ENCODE data around the gene NETO2.
"Not testable (repeated sequence)": the region's sequence is repeated elsewhere in the genome, so short reads cannot be mapped to it uniquely, and the experiment has no call there.

NETO2 gene

DNA sequence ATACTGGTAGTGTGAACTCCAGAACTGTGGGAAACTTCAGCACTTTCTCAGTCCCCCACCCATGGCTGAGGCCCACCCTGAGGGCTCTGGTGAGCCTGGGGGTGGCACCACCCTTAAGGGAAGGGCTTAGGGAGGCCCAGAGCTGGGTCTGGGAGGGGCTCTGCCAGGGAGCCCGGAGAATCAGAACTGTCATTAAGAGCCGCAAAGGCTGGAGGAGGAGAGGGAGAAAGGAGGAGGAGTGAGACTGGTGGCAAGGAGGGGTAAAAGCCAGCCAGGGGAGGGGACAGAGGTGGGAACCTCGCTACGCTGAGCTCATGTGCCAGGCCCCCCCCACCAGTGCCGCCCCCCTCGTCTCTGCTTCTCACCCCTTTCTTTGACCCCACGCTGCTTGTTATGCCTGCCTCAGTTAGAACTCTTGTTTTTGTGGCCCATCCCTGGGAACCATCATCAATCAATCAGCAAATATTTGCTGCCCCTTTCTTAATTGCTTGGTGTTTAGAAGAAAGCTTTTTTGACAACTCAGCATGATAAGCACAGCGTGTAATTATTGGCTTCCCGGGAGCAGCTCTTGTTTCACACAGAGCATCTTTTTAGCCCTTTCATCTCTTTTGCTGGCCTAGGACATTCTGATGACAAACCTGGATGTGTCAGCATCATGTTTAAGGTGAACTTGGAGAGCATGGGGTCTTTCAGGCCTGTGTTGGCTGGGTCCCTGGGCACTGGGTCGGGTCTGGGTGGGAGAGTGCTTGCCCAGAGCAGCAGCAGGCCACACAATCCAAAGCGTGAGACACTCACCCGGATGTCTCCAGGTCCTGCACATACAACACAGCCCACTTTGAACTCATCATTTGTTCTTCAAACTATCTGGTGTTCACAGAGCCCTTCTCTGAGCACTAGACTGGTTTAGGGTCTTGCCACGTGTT is 77.7 kb downstream of the NETO2 start:
- DNase-seq (ENCODE audit: low spot score) = no peak

DNA sequence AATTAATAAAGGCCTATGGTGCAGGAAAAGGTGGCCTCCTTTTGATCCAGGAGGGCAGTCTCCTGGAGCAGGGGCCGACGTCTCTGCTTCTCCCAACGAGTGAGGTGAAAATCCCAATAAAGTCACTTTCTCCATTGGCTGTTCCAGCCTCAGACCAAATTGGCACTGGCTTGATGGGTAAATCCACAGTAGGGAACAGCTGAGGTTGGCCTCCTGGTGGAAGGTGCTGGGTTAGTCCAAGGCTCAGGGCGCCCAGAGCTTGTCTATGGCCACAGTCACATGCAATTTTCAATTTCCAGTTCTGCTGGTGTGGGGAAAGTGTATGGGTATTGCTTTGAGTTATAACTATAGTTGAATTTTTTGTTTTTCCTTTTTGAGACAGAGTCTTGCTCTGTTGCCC is 79.0 kb downstream of the NETO2 start:
- DNase-seq (ENCODE audit: low spot score) = no peak

DNA sequence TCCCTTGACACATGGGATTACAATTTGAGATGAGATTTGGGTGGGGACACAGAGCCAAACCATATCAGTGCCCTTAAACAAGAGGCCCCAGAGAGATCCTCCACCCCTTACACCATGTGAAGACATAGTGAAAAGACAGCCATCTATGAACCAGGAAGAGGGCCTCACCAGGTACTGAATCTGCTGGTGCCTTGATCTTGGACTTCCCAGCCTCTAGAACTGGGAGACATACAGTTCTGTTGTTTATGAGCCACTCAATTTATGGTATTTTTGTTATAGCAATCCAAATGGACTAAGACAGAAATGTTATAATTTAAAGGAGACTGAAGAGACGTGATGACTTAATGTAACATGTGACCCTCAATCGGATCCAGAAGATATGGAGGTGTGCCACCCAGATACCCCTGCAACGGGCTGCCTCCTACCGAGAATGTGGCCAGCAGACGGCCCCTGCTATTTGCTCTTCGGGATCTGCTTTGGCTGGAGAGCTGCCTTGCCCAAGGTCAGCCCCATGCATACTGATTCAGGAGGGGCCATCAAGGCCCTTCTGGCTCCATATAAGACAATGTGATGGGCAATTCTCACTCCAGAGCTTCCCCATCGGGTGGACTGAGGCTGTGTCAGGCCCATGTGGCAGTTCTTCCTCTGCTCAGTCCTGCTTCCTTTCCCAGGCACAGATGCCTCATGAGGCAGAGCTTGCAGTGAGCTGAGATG is 80.6 kb downstream of the NETO2 start:
- no peak for DNase-seq (ENCODE audit: low spot score)

DNA sequence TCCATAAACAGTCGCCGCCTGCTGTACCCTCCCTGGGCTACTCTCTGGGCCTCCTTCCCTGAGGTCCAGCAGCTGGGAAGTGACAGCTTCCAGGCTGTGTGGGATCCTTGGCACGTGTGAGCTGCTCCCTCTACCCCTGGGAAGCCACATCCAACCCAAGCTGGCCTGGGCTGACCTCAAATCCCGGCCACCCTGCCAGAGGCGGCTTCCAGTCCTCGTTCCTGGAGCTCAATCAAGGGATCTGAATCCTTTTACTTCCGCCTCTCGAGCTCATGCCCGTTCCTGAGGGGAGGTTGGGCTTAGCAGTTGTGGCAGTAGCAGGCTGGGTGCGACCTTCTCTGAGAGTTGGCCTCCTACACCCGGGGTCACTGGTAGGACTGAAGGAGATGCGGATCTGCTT is 82.5 kb downstream of the NETO2 start:
- no peak for DNase-seq (ENCODE audit: low spot score)

DNA sequence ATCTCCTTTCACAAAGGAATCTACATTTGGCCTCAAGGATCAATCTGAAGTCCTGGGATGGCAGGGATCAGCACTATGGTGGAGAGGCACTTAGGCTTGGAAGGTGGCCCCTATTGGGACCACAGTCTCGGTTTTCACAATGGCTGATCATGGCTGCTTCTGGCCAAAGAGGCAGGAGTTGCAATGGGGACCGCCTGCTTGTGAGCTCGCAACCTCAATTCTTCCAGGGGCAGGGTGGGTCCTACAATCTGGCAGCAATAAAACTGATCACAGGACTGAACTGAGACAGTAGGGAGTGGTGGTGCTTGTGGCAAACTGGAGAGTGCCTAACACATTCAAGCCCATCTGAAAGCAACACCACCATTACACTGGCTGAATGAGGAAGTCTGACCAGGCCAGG is 83.1 kb downstream of the NETO2 start:
- DNase-seq (ENCODE audit: low spot score) = no peak

DNA sequence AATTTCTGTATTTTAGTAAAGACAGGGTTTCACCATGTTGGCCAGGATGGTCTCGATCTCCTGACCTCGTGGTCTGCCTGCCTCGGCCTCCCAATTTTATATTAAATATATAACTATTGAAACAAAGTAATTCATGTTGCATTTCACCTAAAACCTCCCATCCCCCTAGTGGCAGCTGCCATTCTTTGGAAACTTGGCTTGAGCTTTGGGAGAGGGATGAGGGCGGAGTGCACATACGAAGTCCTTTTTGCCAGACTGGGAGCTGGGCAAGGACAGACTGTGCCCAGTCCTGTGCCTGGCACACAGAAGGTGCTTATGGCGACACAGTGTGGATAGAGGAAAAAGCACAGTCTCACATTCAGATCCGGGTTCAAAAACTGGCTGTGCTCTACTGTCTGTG is 83.8 kb downstream of the NETO2 start:
- DNase-seq (ENCODE audit: low spot score) = no peak

DNA sequence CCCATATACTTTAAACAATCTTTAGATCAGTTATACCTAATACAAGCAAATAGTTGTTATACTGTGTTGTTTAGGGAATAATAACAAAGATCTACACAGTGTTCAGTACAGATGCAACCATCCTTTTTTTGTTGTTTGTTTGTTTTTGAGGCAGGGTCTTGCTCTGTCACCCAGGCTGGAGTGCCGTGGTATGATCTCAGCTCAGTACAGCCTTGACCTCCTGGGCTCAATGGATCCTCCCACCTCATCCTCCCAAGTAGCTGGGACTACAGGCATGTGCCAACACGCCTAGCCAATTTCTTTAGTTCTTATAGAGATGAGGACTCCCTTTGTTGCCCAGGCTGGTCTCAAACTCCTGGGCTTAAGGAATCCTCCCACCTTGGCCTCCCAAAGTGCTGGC is 84.6 kb downstream of the NETO2 start:
- DNase-seq (ENCODE audit: low spot score) = not testable (repeated sequence)

DNA sequence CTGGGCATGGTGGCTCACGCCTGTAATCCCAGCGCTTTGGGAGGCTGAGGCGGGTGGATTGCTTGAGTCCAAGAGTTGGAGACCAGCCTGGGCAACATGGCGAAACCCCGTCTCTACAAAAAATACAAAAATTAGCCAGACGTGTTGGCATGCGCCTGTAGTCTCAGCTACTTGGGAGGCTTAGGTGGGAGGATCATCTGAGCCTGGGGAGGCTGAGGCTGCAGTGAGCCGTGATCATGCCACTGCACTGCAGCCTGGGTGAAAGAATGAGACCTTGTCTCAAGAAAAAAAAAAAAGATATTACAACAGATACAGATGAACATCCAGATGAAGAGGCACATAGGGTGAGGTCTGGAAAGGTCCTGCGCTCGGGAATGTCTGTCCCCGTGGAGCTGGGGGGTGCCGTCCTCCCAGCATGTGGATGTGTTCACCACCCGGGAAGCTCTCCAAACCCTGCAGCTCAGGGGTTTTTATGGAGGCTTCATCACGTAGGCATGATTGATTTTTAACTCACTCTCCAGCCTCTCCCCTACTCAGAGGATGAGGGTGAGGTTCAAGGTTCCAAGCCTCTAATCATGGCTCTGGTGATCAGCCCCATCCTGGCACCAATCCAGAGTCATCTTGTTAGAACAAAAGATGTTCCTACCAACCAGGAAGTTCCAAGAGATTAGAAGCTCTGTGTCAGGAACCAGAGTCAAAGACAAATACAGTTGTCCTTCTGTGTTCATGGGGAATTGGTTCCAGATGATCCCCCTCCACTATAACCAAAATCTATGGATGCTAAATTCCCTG is 85.3 kb downstream of the NETO2 start:
- DNase-seq (ENCODE audit: low spot score) = no peak

DNA sequence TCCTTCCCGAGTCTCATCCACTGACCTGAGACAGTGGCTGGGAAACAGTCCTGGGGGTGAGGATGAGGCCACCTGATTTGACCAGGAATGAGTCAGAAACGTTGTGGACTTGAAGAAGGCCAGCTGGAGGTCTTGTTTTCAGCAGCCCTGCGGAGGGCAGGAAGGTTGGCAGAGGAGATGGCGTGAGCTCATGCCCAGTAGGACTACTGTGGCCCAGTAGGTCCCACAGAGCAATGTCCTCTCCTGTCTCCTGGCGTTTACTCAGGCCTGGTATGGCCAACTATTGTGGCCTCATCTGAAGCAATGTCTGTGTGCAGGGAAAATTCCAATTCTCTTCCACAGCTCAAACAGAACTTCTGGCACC is 86.1 kb downstream of the NETO2 start:
- no peak for DNase-seq (ENCODE audit: low spot score)

DNA sequence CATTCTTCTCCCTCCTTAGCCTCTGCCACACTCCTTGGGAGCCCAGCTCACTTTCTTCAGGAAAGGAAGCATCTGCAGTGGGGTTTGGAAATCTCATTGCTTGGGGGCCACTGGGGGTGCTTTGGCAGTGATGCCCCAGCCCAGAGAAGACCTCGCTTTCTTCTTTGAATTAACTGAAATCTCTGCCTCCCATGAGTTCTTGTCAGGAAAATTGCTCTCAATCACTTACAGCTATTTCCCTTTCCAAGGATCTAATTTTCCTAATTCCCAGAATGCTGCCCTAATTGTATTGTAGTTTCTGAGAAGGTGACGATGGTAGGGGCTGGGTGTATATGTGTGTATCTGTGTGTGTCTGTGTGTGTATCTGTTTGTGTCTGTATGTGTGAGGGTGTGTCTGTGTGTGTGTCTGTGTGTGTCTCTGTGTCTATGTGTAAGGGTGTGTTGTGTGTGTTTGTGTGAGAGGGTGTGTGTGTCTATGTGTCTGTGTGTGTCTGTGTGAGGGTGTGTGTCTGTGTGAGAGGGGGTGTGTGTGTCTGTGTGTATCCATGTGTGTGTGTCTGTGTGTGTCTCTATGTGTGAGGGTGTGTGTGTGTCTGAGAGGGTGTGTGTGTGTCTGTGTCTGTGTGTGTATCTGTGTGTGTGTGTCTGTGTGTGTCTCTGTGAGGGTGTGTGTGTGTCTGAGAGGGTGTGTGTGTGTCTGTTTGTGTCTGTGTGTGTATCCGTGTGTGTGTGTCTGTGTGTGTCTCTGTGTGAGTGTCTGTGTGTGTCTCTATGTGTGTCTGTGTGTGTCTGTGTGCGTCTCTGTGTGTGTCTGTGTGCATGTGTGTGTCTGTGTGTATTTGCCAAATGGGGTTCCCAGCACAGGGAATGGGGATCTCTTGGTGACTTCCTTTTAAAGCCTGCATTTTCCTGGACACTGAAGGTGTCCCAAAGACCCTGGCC is 86.8 kb downstream of the NETO2 start:
- no peak for DNase-seq (ENCODE audit: low spot score)

DNA sequence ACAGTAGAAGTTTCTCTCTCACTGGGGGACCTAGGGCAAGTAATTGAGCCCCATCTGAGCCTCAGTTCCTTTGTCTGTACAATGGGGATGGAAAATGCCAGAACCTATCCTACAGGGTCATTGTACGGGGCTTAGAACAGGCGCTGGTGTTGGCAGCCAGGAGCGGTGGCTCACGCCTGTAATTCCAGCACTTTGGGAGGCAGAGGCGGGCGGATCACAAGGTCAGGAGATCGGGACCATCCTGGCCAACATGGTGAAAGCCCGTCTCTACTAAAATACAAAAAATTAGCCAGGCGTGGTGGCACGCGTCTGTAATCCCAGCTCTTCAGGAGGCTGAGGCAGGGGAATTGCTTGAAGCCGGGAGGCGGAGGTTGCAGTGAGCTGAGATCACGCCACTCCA is 87.7 kb downstream of the NETO2 start:
- DNase-seq (ENCODE audit: low spot score) = not testable (repeated sequence)

DNA sequence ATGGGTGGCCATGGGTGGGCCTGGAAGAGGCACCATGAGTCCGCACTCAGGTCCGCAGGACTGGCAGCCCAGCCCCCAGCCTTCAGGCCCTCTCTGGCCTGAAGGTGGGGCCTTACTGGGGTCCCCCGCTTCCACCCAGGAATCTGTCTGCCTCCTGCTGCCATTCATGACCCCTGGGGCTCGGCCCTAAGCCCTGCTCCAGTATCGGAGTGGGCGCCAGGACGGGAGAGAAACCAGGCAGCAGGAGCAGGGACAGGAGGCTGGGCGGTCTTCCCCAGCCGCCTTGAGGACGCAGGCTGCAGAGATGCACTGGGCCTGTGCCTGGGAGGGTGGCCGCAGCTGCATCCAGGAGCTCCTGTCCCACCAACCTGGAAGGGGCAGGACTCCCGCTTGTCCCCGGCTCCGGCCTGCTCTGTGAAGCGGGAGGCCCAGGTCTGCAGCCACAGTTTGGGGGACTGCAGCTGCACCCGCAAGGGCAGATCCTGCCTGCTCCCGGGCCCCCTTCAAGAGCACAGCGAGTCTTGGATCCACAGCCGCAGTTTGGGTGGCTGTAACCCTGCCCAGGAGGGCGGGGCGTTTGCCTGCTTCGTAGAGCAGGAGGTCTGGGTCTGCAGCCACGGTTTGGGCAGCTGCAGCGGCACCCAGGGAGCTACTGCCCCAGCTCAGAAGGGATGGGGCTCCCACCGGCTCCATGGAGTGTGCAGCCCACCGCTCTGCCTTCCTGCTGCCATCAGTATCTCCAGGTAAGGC is 88.4 kb downstream of the NETO2 start:
- no peak for DNase-seq (ENCODE audit: low spot score)

DNA sequence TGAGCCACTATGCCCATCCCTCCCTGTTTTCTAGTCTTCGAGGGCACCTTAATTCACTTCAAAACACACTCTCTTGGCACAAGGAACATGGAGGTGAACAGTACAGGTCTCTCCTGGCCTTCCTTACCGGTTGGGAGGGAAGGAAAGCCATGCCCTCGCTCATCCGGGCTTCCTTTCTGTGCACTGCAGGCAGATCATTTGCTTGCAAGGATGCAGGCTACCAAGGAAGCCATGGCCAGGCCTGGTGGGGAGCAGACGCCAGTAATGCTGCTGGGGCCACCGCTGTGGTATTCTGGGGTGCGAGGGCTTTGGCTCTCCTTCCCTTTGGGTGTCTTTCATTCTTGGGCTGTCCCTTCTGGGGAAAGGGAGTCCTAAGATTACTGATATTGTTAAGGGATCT is 89.4 kb downstream of the NETO2 start:
- no peak for DNase-seq (ENCODE audit: low spot score)

DNA sequence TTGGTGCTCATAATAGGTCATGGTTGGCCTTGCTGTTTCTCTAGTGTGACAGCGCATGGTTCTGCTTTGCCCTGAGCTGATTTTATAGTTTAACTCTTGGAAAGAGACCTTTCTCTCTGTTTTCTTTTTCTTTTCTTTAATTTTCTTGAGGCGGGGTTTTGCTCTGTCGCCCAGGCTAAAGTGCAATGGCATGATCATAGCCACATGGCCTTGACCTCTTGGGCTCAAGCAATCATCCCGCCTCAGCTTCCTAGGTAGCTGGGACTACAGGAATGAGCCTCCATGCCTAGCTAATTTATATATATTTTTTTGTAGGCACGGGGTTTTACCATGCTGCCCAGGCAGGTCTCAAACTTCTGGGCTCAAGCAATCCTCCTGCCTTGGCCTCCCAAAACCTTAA is 89.8 kb downstream of the NETO2 start:
- DNase-seq (ENCODE audit: low spot score) = no peak

DNA sequence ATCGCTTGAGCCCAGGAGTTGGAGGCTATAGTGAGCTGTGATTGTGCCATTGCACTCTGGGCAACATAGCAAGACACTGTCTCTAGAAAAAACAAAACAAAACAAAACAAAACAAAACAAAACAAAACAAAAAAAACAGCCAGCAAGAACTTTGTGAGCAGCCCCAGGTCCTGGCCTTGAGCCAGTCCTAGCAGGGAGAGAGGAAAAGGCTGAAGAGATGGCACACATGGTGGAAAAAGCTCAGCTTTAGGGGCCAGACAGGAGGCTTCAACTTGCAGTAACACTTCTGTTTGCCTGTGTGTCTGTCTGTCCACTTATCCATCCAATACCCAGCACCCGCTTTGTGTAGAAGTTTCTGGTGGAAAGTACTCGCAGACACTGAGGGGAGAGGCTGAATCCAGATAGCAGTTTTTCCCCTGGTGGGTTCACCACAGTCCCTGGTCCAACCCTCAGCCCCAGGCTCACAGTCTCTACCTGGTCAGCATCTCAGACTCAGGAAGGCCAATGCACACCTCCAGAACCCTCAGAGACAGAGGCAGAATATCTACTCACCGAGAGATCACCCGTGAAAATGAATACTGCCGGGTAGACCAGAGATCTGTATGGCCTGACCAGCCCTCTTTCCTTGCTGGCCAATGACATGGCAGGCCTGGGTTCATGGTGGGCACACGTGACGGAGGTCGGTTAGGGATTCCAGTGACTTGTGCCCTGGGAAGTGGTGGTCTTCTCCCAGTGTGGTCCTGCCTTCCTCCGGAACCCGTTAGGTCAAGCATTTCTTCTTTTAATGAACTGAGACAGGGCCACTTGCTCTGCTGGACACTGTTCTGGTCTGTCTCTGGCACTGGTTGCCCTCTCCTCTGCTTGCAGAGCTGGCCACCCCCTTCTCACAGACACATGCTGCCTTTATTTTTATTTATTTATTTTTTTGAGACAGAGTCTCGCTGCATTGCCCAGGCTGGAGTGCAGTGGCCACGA is 90.8 kb downstream of the NETO2 start:
- no peak for DNase-seq (ENCODE audit: low spot score)

DNA sequence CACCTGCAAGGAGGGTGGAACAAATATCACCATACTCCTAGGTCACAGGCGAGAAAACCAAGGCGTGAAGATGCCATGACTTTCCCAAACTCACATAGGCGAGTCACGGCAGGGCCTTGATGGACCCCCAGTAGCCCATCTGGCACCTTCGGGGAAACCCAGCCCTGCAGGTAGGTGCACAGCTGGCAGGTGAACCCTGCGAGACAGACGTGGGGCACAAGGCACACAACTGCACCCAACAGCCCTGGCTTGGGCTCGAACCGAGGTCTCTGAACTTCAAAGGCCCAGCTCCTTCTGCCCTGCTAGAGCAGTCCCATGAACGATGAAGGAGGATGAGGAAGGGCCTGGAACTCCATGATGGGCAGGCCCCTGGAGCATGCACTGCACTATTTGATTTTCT is 92.7 kb downstream of the NETO2 start:
- DNase-seq (ENCODE audit: low spot score) = no peak

DNA sequence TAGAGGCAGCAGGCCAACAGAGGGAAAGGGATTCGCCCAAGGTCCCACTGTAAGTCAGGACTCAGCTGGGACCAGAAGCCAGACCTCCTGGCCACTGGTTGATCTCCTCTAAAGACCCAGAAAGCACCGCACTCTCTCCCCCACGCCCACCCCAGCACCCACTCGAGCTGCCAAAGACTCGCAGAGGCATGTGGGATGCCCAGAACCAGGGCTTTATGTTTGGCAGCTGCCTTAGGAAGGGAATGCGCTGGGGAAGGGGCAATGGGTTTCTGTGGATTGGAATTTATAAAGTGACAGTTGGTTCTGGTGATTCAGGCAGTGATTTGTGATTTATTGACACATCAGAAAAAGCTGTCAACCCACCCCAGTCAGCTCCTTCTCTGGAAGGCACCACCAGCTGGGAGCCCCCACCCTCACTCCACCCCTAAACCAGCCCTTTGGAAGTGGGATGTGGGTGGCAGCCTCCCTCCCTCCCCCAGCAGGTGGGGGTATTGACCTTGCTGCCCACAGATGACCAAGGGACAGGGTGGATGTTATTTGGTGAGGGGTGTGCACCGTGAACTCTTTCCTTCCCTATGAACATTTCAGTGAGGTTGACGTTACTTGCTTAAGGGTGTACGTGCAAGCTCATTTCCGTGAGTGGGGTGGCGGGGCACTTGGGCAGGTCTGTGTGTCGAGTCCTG is 93.7 kb downstream of the NETO2 start:
- no peak for DNase-seq (ENCODE audit: low spot score)

DNA sequence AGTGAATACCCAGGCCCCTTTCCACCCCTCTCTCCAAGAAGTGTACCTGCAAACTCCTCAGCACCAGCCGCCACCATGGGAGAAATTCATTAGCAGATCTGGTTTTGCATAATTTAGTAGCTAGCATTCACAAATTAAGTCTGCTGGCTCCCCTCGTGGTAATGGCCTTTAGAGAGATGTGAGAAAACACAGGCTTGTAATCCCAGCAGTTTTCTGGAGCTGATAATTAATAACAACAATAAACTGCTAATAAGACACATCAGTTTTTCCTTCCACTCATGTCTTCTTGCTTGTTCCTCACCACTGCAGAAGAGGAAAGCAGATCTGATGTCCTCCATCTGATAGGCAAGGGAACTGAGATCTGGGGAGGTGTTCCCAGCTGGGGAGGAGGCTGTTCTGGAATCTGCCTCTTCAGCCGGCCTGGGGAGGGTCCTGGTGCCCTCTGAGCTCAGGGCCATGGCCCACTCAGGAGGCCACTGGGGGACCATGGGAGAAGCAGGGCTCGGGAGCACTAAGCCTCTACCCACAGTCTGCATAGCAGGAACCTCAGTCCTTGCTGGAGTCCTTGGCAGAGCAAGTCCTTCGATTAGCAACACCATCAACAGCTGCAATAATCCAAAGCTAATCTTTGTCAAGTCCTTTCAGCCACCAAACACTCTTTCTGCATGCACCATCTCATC is 96.1 kb downstream of the NETO2 start:
- no peak for DNase-seq (ENCODE audit: low spot score)

Measured in SW480 (cell line).